Stomach (tissue), 4 donors: ENCODE data around the gene OGDH.

ENCODE experiments used
- CTCF ChIP-seq, 7 experiments: fragments of 450-650 bp in 4 of 7; fragments of 200-600 bp in 3 of 7; sonication (generic) in 3 of 7; IDR thresholded peaks; one replicate each; pipeline ENCODE4 v1.5.1; 2016 to 2019; ENCODE audit warnings: antibody characterized with exemption in 7 of 7, control low read depth in 2 of 7, mild to moderate bottlenecking in 1 of 7
- POLR2A ChIP-seq, 4 donors: fragments of 450-650 bp; IDR thresholded peaks; one replicate each; pipeline ENCODE4 v1.6.1; 2016; ENCODE audit warnings: antibody characterized with exemption in 4 of 4, control low read depth in 2 of 4, mild to moderate bottlenecking in 1 of 4, moderate library complexity in 1 of 4
- POLR2AphosphoS5 ChIP-seq, 3 donors: sonication (generic); formaldehyde crosslinking; IDR thresholded peaks; one replicate each; pipeline ENCODE4 v1.6.1; 2016; ENCODE audit warnings: antibody characterized with exemption in 3 of 3

GRCh38 chr7:44752822-44753221, 146.4 kb downstream of the OGDH start:
- TF ChIP-seq CTCF (IDR thresholded peaks at IDR 0.05) = no peak
- TF ChIP-seq POLR2AphosphoS5 (IDR thresholded peaks at IDR 0.05) = no peak
- no peak for TF ChIP-seq POLR2A (IDR thresholded peaks at IDR 0.05)
